Measurements from ENCODE around the gene TNPO3.

The TNPO3 gene

GRCh38 chr7:128917122-128917521 is 137.8 kb downstream of the TNPO3 start:
- no peak for TF ChIP-seq CTCF (IDR thresholded peaks at IDR 0.05)

GRCh38 chr7:128916643-128916915 is 138.3 kb downstream of the TNPO3 start:
- TF ChIP-seq CTCF (IDR thresholded peaks at IDR 0.05), result no peak

- no peak for TF ChIP-seq CTCF (IDR thresholded peaks at IDR 0.05)
Measured at GRCh38 chr7:128915841-128916642, 138.9 kb downstream of the TNPO3 start.

GRCh38 chr7:128915271-128915819 is 139.6 kb downstream of the TNPO3 start:
- no peak for TF ChIP-seq CTCF (IDR thresholded peaks at IDR 0.05)

- no peak for TF ChIP-seq CTCF (IDR thresholded peaks at IDR 0.05)
Measured at GRCh38 chr7:128914566-128915151, 140.3 kb downstream of the TNPO3 start.

GRCh38 chr7:128913870-128914565 is 140.9 kb downstream of the TNPO3 start:
- no peak for TF ChIP-seq CTCF (IDR thresholded peaks at IDR 0.05)

GRCh38 chr7:128912281-128912680 is 142.6 kb downstream of the TNPO3 start:
- no peak for TF ChIP-seq CTCF (IDR thresholded peaks at IDR 0.05)

Data from LNCAP (cell line).